ENCODE measurements around the gene ZNF652. TPM values are rescaled to one million over a fixed set of nuclear protein-coding genes. Genes with fewer than 3 reads are reported as not detected.

Gene ZNF652
- total RNA-seq, 1 donor from 2014 or later = 26.8 TPM

- H2AFZ ChIP-seq (ENCODE audit: low read depth, low read length) = no peak overlapping the region
- no peak overlapping the region for H3K4me3 Mint-ChIP-seq (ENCODE audit: unreplicated experiment)
- H3K27ac ChIP-seq (ENCODE audit: low read depth, low read length) = no peak overlapping the region
- no peaks in the 10 kb centered on the region for H3K27me3 ChIP-seq (ENCODE audit: insufficient read depth, low read length)
- H3K36me3 ChIP-seq (ENCODE audit: insufficient read depth, low read length) = peaks cover 31% of the 10 kb centered on the region
- peaks cover 3% of the 10 kb centered on the region for H3K4me1 Mint-ChIP-seq (ENCODE audit: low read depth, unreplicated experiment)
- H3K9me3 Mint-ChIP-seq (ENCODE audit: unreplicated experiment) = no peaks in the 10 kb centered on the region
- H3K27me3 Mint-ChIP-seq (ENCODE audit: low read depth, unreplicated experiment) = peaks cover 1% of the 10 kb centered on the region
- H3K36me3 Mint-ChIP-seq (ENCODE audit: low read depth, unreplicated experiment) = peaks cover 20% of the 10 kb centered on the region
- H3K79me2 ChIP-seq (ENCODE audit: insufficient read depth, low read length) = no peaks in the 10 kb centered on the region
- H3K4me1 ChIP-seq (ENCODE audit: insufficient read depth, low read length) = no peaks in the 10 kb centered on the region
- TF ChIP-seq CTCF (IDR thresholded peaks at IDR 0.05; ENCODE audit: insufficient read depth, low read depth, low read length) (no peak), EZH2 (IDR thresholded peaks at IDR 0.05; ENCODE audit: insufficient read depth, low read length) (no peak)
- H4K20me1 ChIP-seq (ENCODE audit: insufficient read depth, low read length) = peaks cover 4% of the 10 kb centered on the region
- no peak overlapping the region for H3K4me3 ChIP-seq (ENCODE audit: insufficient read depth, low read depth, low read length)
- no peak for FAIRE-seq
- no peak overlapping the region for H3K27ac Mint-ChIP-seq (ENCODE audit: unreplicated experiment)
- DNase-seq (ENCODE audit: low read depth) = no peak
- H3K4me2 ChIP-seq (ENCODE audit: low read length) = no peak overlapping the region
- H3K9ac ChIP-seq (ENCODE audit: low read length) = no peak overlapping the region
- H3K9me3 ChIP-seq (ENCODE audit: insufficient read depth, low read depth, low read length) = no peaks in the 10 kb centered on the region
Measured at GRCh38 chr17:49402706-49403105, 40.7 kb upstream of the ZNF652 start.

- H3K4me2 ChIP-seq (ENCODE audit: low read length) = no peak overlapping the region
- peaks cover 1% of the 10 kb centered on the region for H4K20me1 ChIP-seq (ENCODE audit: insufficient read depth, low read length)
- Mint-ChIP-seq H3K9me3 (ENCODE audit: unreplicated experiment) (no peaks in the 10 kb centered on the region), H3K27me3 (ENCODE audit: low read depth, unreplicated experiment) (peaks cover 3% of the 10 kb centered on the region), H3K4me3 (ENCODE audit: unreplicated experiment) (no peak overlapping the region), H3K36me3 (ENCODE audit: low read depth, unreplicated experiment) (peaks cover 20% of the 10 kb centered on the region), H3K4me1 (ENCODE audit: low read depth, unreplicated experiment) (peaks cover 7% of the 10 kb centered on the region), H3K27ac (ENCODE audit: unreplicated experiment) (no peak overlapping the region)
- no peaks in the 10 kb centered on the region for H3K79me2 ChIP-seq (ENCODE audit: insufficient read depth, low read length)
- no peak overlapping the region for H3K27ac ChIP-seq (ENCODE audit: low read depth, low read length)
- DNase-seq (ENCODE audit: low read depth) (no peak), FAIRE-seq (no peak)
- H3K27me3 ChIP-seq (ENCODE audit: insufficient read depth, low read length) = peaks cover 2% of the 10 kb centered on the region
- no peak overlapping the region for H3K4me3 ChIP-seq (ENCODE audit: insufficient read depth, low read depth, low read length)
- H3K9me3 ChIP-seq (ENCODE audit: insufficient read depth, low read depth, low read length) = no peaks in the 10 kb centered on the region
- no peak overlapping the region for H3K9ac ChIP-seq (ENCODE audit: low read length)
- peaks cover 25% of the 10 kb centered on the region for H3K36me3 ChIP-seq (ENCODE audit: insufficient read depth, low read length)
- TF ChIP-seq CTCF (IDR thresholded peaks at IDR 0.05; ENCODE audit: insufficient read depth, low read depth, low read length) (no peak), EZH2 (IDR thresholded peaks at IDR 0.05; ENCODE audit: insufficient read depth, low read length) (no peak)
- no peak overlapping the region for H2AFZ ChIP-seq (ENCODE audit: low read depth, low read length)
- H3K4me1 ChIP-seq (ENCODE audit: insufficient read depth, low read length) = no peaks in the 10 kb centered on the region
Measured at GRCh38 chr17:49401971-49402611, 40.0 kb upstream of the ZNF652 start.

GRCh38 chr17:49399995-49400394, 37.9 kb upstream of the ZNF652 start:
- H3K27me3 Mint-ChIP-seq (ENCODE audit: low read depth, unreplicated experiment) = peaks cover 6% of the 10 kb centered on the region
- no peak overlapping the region for H3K9ac ChIP-seq (ENCODE audit: low read length)
- TF ChIP-seq CTCF (IDR thresholded peaks at IDR 0.05; ENCODE audit: insufficient read depth, low read depth, low read length) (no peak), EZH2 (IDR thresholded peaks at IDR 0.05; ENCODE audit: insufficient read depth, low read length) (no peak)
- no peaks in the 10 kb centered on the region for H3K4me1 ChIP-seq (ENCODE audit: insufficient read depth, low read length)
- H3K36me3 ChIP-seq (ENCODE audit: insufficient read depth, low read length) = peaks cover 5% of the 10 kb centered on the region
- H3K36me3 Mint-ChIP-seq (ENCODE audit: low read depth, unreplicated experiment) = peaks cover 18% of the 10 kb centered on the region
- H3K27ac Mint-ChIP-seq (ENCODE audit: unreplicated experiment) = no peak overlapping the region
- no peak overlapping the region for H2AFZ ChIP-seq (ENCODE audit: low read depth, low read length)
- H3K9me3 ChIP-seq (ENCODE audit: insufficient read depth, low read depth, low read length) = no peaks in the 10 kb centered on the region
- H3K9me3 Mint-ChIP-seq (ENCODE audit: unreplicated experiment) = no peaks in the 10 kb centered on the region
- no peak for DNase-seq (ENCODE audit: low read depth)
- no peak overlapping the region for H3K4me3 Mint-ChIP-seq (ENCODE audit: unreplicated experiment)
- H3K27me3 ChIP-seq (ENCODE audit: insufficient read depth, low read length) = peaks cover 2% of the 10 kb centered on the region
- H3K4me1 Mint-ChIP-seq (ENCODE audit: low read depth, unreplicated experiment) = peaks cover 9% of the 10 kb centered on the region
- H4K20me1 ChIP-seq (ENCODE audit: insufficient read depth, low read length) = no peaks in the 10 kb centered on the region
- H3K4me3 ChIP-seq (ENCODE audit: insufficient read depth, low read depth, low read length) = no peak overlapping the region
- no peak overlapping the region for H3K4me2 ChIP-seq (ENCODE audit: low read length)
- no peaks in the 10 kb centered on the region for H3K79me2 ChIP-seq (ENCODE audit: insufficient read depth, low read length)
- H3K27ac ChIP-seq (ENCODE audit: low read depth, low read length) = no peak overlapping the region
- no peak for FAIRE-seq

Measured in astrocyte (in vitro differentiated cells and primary cell).